Measurements from ENCODE around the gene GRAMD2B. TPM values are rescaled to one million over a fixed set of nuclear protein-coding genes. Genes with fewer than 3 reads are reported as not detected.

GRAMD2B gene
- total RNA-seq, 1 experiment from 2014 or later: 6.7 TPM

- Histone ChIP-seq H3K18ac (ENCODE audit: insufficient read length, low read depth, low read length) (no peak overlapping the region), H2AFZ (ENCODE audit: low read length) (no peak overlapping the region), H3K23me2 (ENCODE audit: insufficient read length, low read depth, low read length, poor library complexity, severe bottlenecking) (no peaks in the 10 kb centered on the region), H3T11ph (ENCODE audit: low read length) (no peak overlapping the region), H3K27me3 (ENCODE audit: insufficient read depth, low read length) (no peaks in the 10 kb centered on the region), H2BK12ac (ENCODE audit: insufficient read length, low read depth, low read length) (no peak overlapping the region), H2BK5ac (ENCODE audit: insufficient read length, low read length) (no peak overlapping the region), H3K4ac (ENCODE audit: low read depth, low read length) (no peak overlapping the region), H3K4me2 (ENCODE audit: insufficient read depth, insufficient read length, low read length) (no peak overlapping the region), H3K14ac (ENCODE audit: insufficient read depth, low read length) (no peak overlapping the region), H4K8ac (replicated peaks; ENCODE audit: insufficient read length, low read depth, low read length) (no peak overlapping the region), H4K5ac (ENCODE audit: insufficient read length, low read depth, low read length) (no peak overlapping the region), H3K27ac (ENCODE audit: insufficient read length, low read depth, low read length) (no peak overlapping the region), H4K91ac (ENCODE audit: insufficient read length, low read depth, low read length) (no peak overlapping the region), H3K79me2 (ENCODE audit: insufficient read depth, low read length) (no peaks in the 10 kb centered on the region), H3K79me1 (ENCODE audit: insufficient read depth, low read depth, low read length, poor library complexity, severe bottlenecking) (no peaks in the 10 kb centered on the region), H2BK15ac (ENCODE audit: low read depth, low read length) (no peak overlapping the region), H3K9ac (ENCODE audit: extremely low read depth, insufficient read length, low read length) (no peak overlapping the region), H2AK5ac (ENCODE audit: insufficient read length, low read length) (no peak overlapping the region), H4K20me1 (ENCODE audit: control insufficient read depth, insufficient read depth, insufficient read length) (no peaks in the 10 kb centered on the region), H3K9me3 (ENCODE audit: control insufficient read depth, low read depth, low read length) (no peaks in the 10 kb centered on the region), H3K23ac (ENCODE audit: insufficient read length, low read depth, low read length) (no peak overlapping the region), H2BK20ac (ENCODE audit: low read depth, low read length, poor library complexity, severe bottlenecking) (no peak overlapping the region), H3K56ac (ENCODE audit: insufficient read length, low read depth, low read length) (no peak overlapping the region), H3K4me1 (ENCODE audit: insufficient read depth, low read length) (no peaks in the 10 kb centered on the region), H2BK120ac (ENCODE audit: low read depth, low read length, poor library complexity, severe bottlenecking) (no peak overlapping the region)
- Mint-ChIP-seq H3K4me1 (peaks cover 21 to 36% of the 10 kb centered on the region in 2 experiments), H3K27ac (no peak overlapping the region), H3K9me3 (no peaks in the 10 kb centered on the region), H3K36me3 (ENCODE audit: insufficient read depth in 1 of 3, low read depth in 3 of 3) (peaks cover 10 to 68% (median 53%) of the 10 kb centered on the region in 3 experiments), H3K4me3 (no peak overlapping the region), H3K27me3 (ENCODE audit: low read depth) (no peaks in the 10 kb centered on the region; the same call in 1 of the 2 replicates)
- DNase-seq: no peak
- TF ChIP-seq CTCF (conservative IDR thresholded peaks at IDR 0.05): no peak
These were observed 64.4 kb downstream of the GRAMD2B start for GRCh38 chr5:126487596-126487995.
